HepG2 (cell line): ENCODE measurements around the gene DRAM1. TPM values are rescaled to one million over a fixed set of nuclear protein-coding genes. Genes with fewer than 3 reads are reported as not detected.

ENCODE experiments used
- ATAC-seq: fragments of 200-7000 bp; cut with Tn5 transposase; 3 replicates; pipeline ENCODE4 v1.9.1; 2020; ENCODE audit warnings: mild to moderate bottlenecking, moderate library complexity
- BruUV-seq: library from RNA; stranded (reverse); fragments of 400-500 nt; replicated peaks from 2 replicates; lab custom pipeline; 2021; lab: Mats Ljungman, UMichigan
- CTCF ChIA-PET: fragments of 300-600 bp; formaldehyde crosslinking; extraction: SDS; loops from one replicate; lab custom pipeline; 2021; ENCODE audit warnings: low total read pairs, inconsistent platforms, low intra/inter-chr PET ratio; lab: Yijun Ruan, JAX
- POLR2A ChIA-PET: fragments of 350-600 bp; sonication (Branson Sonifier 250); formaldehyde crosslinking; loops from one replicate; lab custom pipeline; 2020; ENCODE audit warnings: antibody characterized with exemption, inconsistent platforms; lab: Yijun Ruan, JAX
- DNase-seq: peaks from one replicate; pipeline ENCODE4 v3.0.0-alpha.2; 2015; ENCODE audit warnings: low spot score
- FAIRE-seq: peaks from 3 replicates; lab custom pipeline; 2011; peaks lifted over from hg19 to GRCh38; lab: Jason Lieb, UNC
- H2AFZ ChIP-seq: one replicate; pipeline ENCODE4 v1.6.1; 2011; ENCODE audit warnings: low read length, inconsistent platforms
- H3K27ac ChIP-seq: fragments of 300-600 bp; 3 replicates; pipeline ENCODE4 v1.8.0; 2011; ENCODE audit warnings: mixed run types, mild to moderate bottlenecking, mixed read lengths, low read length, inconsistent platforms; ENCODE audit not compliant: insufficient read depth; ENCODE audit errors: extremely low read length
- H3K27me3 ChIP-seq, 2 experiments: fragments of 200-600 bp in 1 of 2; 2 replicates in 1 of 2; 3 replicates in 1 of 2; pipeline versions ENCODE4 v1.6.0 to v1.8.0; 2011; ENCODE audit warnings: low read length in 2 of 2, mild to moderate bottlenecking in 2 of 2, moderate library complexity in 2 of 2, inconsistent platforms in 1 of 2; ENCODE audit not compliant: insufficient read depth in 2 of 2, control insufficient read depth in 1 of 2
- H3K36me3 ChIP-seq, 2 experiments: fragments of 200-600 bp in 1 of 2; replicated peaks in 1 of 2; 2 replicates in 1 of 2; 3 replicates in 1 of 2; pipeline versions ENCODE4 v1.5.1 to v1.8.0; 2011; ENCODE audit warnings: low read length in 2 of 2, inconsistent platforms in 1 of 2; ENCODE audit not compliant: insufficient read depth in 2 of 2, control insufficient read depth in 1 of 2
- H3K4me1 ChIP-seq: 2 replicates; pipeline ENCODE4 v1.5.1; 2012; ENCODE audit warnings: low read length, inconsistent platforms; ENCODE audit not compliant: insufficient read depth
- H3K4me2 ChIP-seq: 2 replicates; pipeline ENCODE4 v1.6.0; 2011; ENCODE audit warnings: low read depth, low read length, inconsistent platforms
- H3K4me3 ChIP-seq, 3 experiments: fragments of 200-600 bp in 1 of 3; sonication (generic), shearing (Covaris generic) in 1 of 3; replicated peaks in 1 of 3; 2 replicates each; pipeline ENCODE4 v1.5.1; 2011 to 2016; ENCODE audit warnings: low read length in 3 of 3, inconsistent platforms in 2 of 3, low read depth in 2 of 3, mild to moderate bottlenecking in 2 of 3, control low read depth in 1 of 3, mixed read lengths in 1 of 3; ENCODE audit not compliant: insufficient read depth in 1 of 3
- H3K79me2 ChIP-seq: one replicate; pipeline ENCODE4 v1.6.1; 2011; ENCODE audit warnings: low read length, inconsistent platforms; ENCODE audit not compliant: insufficient read depth
- H3K9ac ChIP-seq: 2 replicates; pipeline ENCODE4 v1.6.0; 2011; ENCODE audit warnings: mild to moderate bottlenecking, low read depth, low read length, inconsistent platforms; ENCODE audit not compliant: insufficient read depth
- H3K9me3 ChIP-seq: 2 replicates; pipeline ENCODE4 v1.5.1; 2012; ENCODE audit warnings: mild to moderate bottlenecking, low read length
- H4K20me1 ChIP-seq: 2 replicates; pipeline ENCODE4 v1.6.0; 2011; ENCODE audit warnings: inconsistent platforms, mild to moderate bottlenecking, low read length, moderate library complexity; ENCODE audit not compliant: insufficient read depth
- EED ChIP-seq: sonication (generic); formaldehyde crosslinking; IDR thresholded peaks from 2 replicates; pipeline ENCODE4 v1.5.0; 2020; ENCODE audit warnings: mild to moderate bottlenecking, missing genetic modification reagents
- GABPA ChIP-seq, 2 experiments: IDR thresholded peaks; 2 replicates each; pipeline ENCODE4 v1.6.1; 2011 to 2016; ENCODE audit warnings: low read depth in 2 of 2, low read length in 1 of 2, missing biosample characterization in 1 of 2, missing genetic modification characterization in 1 of 2
- HHEX ChIP-seq: IDR thresholded peaks from 2 replicates; pipeline ENCODE4 v1.6.1; 2016; ENCODE audit warnings: control low read depth
- MTA1 ChIP-seq: sonication (generic); formaldehyde crosslinking; IDR thresholded peaks from 2 replicates; pipeline ENCODE4 v1.4.0; 2020; ENCODE audit warnings: missing genetic modification reagents, mild to moderate bottlenecking, borderline replicate concordance
- RAD51 ChIP-seq: fragments of 450-650 bp; IDR thresholded peaks from 2 replicates; pipeline ENCODE4 v1.6.1; 2016; ENCODE audit warnings: borderline replicate concordance
- SATB2 ChIP-seq: sonication (generic); formaldehyde crosslinking; IDR thresholded peaks from 2 replicates; pipeline ENCODE4 v1.5.0; 2020; ENCODE audit warnings: missing genetic modification reagents
- TBL1XR1 ChIP-seq: fragments of 150-350 bp; IDR thresholded peaks from 2 replicates; pipeline ENCODE4 v1.6.1; 2014; ENCODE audit warnings: borderline replicate concordance, low read length; ENCODE audit not compliant: partially characterized antibody
- ZBTB38 ChIP-seq: sonication (generic); formaldehyde crosslinking; IDR thresholded peaks from 2 replicates; pipeline ENCODE4 v1.5.1; 2020; ENCODE audit warnings: mild to moderate bottlenecking, missing genetic modification reagents
- ZNF121 ChIP-seq: sonication (generic); formaldehyde crosslinking; IDR thresholded peaks from 2 replicates; pipeline ENCODE4 v1.5.0; 2020; ENCODE audit warnings: mild to moderate bottlenecking, missing genetic modification reagents
- ZNF383 ChIP-seq: sonication (generic); formaldehyde crosslinking; IDR thresholded peaks from 2 replicates; pipeline ENCODE4 v1.4.0; 2020; ENCODE audit warnings: missing genetic modification reagents, mild to moderate bottlenecking, borderline replicate concordance
- ZNF737 ChIP-seq: sonication (generic); formaldehyde crosslinking; IDR thresholded peaks from 2 replicates; pipeline ENCODE4 v1.5.0; 2020; ENCODE audit warnings: missing genetic modification reagents, mild to moderate bottlenecking, borderline replicate concordance
- ZNF816 ChIP-seq: sonication (generic); formaldehyde crosslinking; IDR thresholded peaks from 2 replicates; pipeline ENCODE4 v1.8.0; 2022; ENCODE audit warnings: missing genetic modification reagents, mild to moderate bottlenecking, borderline replicate concordance
- ZNF879 ChIP-seq: sonication (generic); formaldehyde crosslinking; IDR thresholded peaks from 2 replicates; pipeline ENCODE4 v1.8.1; 2023; ENCODE audit warnings: missing genetic modification reagents
- WGBS: methylation state at CpG from one replicate; pipeline ENCODE4 v1.1.6; 2017; ENCODE audit warnings: low lambda C conversion rate; 5-methylcytosine and 5-hydroxymethylcytosine counted together
- in situ Hi-C: cut with HindIII; loops from 2 replicates; pipeline ENCODE4 v1.10.0; 2017; ENCODE audit warnings: low pct_unique_long_range_greater_than_20kb; ENCODE audit not compliant: extremely low pct_ligation_motif_present
- intact Hi-C: fragments of 100-400 bp; cut with micrococcal nuclease; formaldehyde crosslinking; loops from one replicate; pipeline ENCODE4 v1.10.0; 2022; ENCODE audit not compliant: unreplicated experiment
- polyA plus RNA-seq, 8 experiments: library from polyadenylated mRNA; depleted of rRNA in 3 of 8; stranded (reverse) in 7 of 8; unstranded in 1 of 8; fragments of >200 nt; fragmentation: Illumina TruSeq in 4 of 8; extraction: Trizol in 4 of 8; gene quantifications; 2 replicates each; pipeline versions ENCODE4 v1.2.1 to v1.2.3, GENCODE V29; 2011 to 2016; ENCODE audit warnings: low read depth in 4 of 8, missing spikeins in 1 of 8, mixed read lengths in 1 of 8; ENCODE audit not compliant: insufficient read depth in 1 of 8
- total RNA-seq, 5 experiments: library from RNA; depleted of rRNA; stranded (reverse); fragments of >200 nt; fragmentation: Illumina TruSeq; extraction: Trizol; gene quantifications; 2 replicates each; pipeline ENCODE4 v1.2.3, GENCODE V29; 2016; ENCODE audit warnings: low read depth in 1 of 5
- TF ChIP-seq, protein P1 (sequence below): sonication (generic); formaldehyde crosslinking; IDR thresholded peaks from 2 replicates; pipeline ENCODE4 v1.4.0; 2020; ENCODE audit warnings: missing genetic modification reagents
- TF ChIP-seq, protein P2 (sequence below): sonication (generic); formaldehyde crosslinking; IDR thresholded peaks from 2 replicates; pipeline ENCODE4 v1.5.1; 2020; ENCODE audit warnings: missing genetic modification reagents, mild to moderate bottlenecking, borderline replicate concordance
- TF ChIP-seq, protein P3 (sequence below): sonication (generic); formaldehyde crosslinking; IDR thresholded peaks from 2 replicates; pipeline ENCODE4 v1.8.1; 2023; ENCODE audit warnings: mild to moderate bottlenecking, missing genetic modification reagents

The DRAM1 gene
- total and polyA plus RNA-seq, 2 of the 13 experiments (the other 11 are each of a cell fraction or from before 2014, with no cell fraction given) = 20.9 to 32.6 TPM

DNA sequence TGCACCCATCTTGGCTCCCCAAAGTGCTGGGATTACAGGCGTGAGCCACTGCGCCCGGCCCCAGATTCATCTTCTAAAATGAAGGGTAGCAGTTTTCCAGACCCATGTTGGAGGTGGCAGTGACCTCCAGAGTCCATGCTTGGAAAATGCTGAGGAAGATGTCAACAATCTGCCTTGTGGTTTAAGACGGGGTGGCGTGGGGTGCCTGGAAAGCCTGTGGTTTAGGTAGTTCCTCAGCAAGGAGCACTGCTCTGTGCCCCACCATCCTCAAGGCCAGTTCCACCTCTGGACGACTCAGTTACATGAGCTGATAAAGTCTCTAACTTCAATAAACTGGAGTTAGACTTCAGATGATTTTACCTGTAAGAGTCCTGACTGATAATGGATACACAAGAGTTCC lies 48.6 kb downstream of the DRAM1 start:
- Histone ChIP-seq H3K27me3 (no peaks in the 10 kb centered on the region), H3K36me3 (peaks cover 0 to 6% of the 10 kb centered on the region in 2 experiments; a peak in 4 of 5 replicates), H2AFZ (no peak overlapping the region), H3K9ac (no peak overlapping the region), H3K79me2 (no peaks in the 10 kb centered on the region), H3K4me3 (no peak overlapping the region), H3K27ac (no peak overlapping the region), H4K20me1 (no peaks in the 10 kb centered on the region), H3K9me3 (no peaks in the 10 kb centered on the region), H3K4me2 (no peak overlapping the region), H3K4me1 (no peaks in the 10 kb centered on the region)
- ChIA-PET CTCF (no interaction called here), POLR2A (no interaction called here)
- 83% methylated on average over 6 of the region's 6 CpGs for WGBS
- in situ Hi-C loops = loop anchor here (25.0 kb wide), 1 partner anchor 786 kb away; no protein-coding TSS in a partner anchor
- FAIRE-seq (no peak), DNase-seq (no peak), ATAC-seq (no peak; the same call in 2 of the 3 replicates)
- no TSS peak for BruUV-seq
- intact Hi-C loops = no loop called here
- TF ChIP-seq MTA1 (no peak), ZNF383 (no peak), ZNF879 (CRISPR knock-in tag) (no peak), TBL1XR1 (no peak), EED (no peak), ZNF121 (CRISPR knock-in tag) (no peak), ZNF816 (CRISPR knock-in tag) (no peak), ZBTB38 (CRISPR knock-in tag) (no peak), RAD51 (no peak), SATB2 (CRISPR knock-in tag) (no peak), HHEX (CRISPR knock-in tag) (no peak), GABPA (IDR thresholded peaks at IDR 0.05; ENCODE audit: low read depth, low read length) (no peak), GABPA (CRISPR knock-in tag; IDR thresholded peaks at IDR 0.05; ENCODE audit: low read depth) (no peak), ZNF737 (CRISPR knock-in tag) (no peak)
- TF ChIP-seq, protein P1, sequence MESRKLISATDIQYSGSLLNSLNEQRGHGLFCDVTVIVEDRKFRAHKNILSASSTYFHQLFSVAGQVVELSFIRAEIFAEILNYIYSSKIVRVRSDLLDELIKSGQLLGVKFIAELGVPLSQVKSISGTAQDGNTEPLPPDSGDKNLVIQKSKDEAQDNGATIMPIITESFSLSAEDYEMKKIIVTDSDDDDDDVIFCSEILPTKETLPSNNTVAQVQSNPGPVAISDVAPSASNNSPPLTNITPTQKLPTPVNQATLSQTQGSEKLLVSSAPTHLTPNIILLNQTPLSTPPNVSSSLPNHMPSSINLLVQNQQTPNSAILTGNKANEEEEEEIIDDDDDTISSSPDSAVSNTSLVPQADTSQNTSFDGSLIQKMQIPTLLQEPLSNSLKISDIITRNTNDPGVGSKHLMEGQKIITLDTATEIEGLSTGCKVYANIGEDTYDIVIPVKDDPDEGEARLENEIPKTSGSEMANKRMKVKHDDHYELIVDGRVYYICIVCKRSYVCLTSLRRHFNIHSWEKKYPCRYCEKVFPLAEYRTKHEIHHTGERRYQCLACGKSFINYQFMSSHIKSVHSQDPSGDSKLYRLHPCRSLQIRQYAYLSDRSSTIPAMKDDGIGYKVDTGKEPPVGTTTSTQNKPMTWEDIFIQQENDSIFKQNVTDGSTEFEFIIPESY (CRISPR knock-in tag) = no peak
- TF ChIP-seq, protein P2, sequence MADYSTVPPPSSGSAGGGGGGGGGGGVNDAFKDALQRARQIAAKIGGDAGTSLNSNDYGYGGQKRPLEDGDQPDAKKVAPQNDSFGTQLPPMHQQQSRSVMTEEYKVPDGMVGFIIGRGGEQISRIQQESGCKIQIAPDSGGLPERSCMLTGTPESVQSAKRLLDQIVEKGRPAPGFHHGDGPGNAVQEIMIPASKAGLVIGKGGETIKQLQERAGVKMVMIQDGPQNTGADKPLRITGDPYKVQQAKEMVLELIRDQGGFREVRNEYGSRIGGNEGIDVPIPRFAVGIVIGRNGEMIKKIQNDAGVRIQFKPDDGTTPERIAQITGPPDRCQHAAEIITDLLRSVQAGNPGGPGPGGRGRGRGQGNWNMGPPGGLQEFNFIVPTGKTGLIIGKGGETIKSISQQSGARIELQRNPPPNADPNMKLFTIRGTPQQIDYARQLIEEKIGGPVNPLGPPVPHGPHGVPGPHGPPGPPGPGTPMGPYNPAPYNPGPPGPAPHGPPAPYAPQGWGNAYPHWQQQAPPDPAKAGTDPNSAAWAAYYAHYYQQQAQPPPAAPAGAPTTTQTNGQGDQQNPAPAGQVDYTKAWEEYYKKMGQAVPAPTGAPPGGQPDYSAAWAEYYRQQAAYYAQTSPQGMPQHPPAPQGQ (CRISPR knock-in tag) = no peak
- TF ChIP-seq, protein P3, sequence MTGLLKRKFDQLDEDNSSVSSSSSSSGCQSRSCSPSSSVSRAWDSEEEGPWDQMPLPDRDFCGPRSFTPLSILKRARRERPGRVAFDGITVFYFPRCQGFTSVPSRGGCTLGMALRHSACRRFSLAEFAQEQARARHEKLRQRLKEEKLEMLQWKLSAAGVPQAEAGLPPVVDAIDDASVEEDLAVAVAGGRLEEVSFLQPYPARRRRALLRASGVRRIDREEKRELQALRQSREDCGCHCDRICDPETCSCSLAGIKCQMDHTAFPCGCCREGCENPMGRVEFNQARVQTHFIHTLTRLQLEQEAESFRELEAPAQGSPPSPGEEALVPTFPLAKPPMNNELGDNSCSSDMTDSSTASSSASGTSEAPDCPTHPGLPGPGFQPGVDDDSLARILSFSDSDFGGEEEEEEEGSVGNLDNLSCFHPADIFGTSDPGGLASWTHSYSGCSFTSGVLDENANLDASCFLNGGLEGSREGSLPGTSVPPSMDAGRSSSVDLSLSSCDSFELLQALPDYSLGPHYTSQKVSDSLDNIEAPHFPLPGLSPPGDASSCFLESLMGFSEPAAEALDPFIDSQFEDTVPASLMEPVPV (CRISPR knock-in tag) = no peak
